ENCODE measurements around the gene CPXM2.

Gene CPXM2

GRCh38 chr10:123842692-123843385 lies 48.8 kb downstream of the CPXM2 start:
- DNase-seq, result no peak

DNA sequence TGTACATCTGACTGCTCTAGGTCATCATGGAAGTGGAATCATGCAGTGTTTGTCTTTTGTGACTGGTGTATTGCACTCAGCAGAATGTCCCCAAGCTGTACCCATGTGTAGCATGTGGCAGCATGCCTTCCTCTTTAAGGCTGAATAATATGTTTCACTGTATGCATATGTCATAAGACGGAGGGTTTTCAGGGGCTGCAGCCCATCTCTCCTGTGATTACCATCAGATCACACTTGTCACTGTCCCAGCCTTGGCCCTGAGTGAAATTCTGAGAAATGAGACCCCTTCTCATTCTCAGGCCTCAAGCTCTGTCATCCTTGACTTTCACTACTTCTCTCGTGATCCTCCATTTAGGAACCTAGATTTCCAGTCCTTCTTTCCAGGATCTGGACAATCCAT lies 50.0 kb downstream of the CPXM2 start:
- no peak for DNase-seq

DNA sequence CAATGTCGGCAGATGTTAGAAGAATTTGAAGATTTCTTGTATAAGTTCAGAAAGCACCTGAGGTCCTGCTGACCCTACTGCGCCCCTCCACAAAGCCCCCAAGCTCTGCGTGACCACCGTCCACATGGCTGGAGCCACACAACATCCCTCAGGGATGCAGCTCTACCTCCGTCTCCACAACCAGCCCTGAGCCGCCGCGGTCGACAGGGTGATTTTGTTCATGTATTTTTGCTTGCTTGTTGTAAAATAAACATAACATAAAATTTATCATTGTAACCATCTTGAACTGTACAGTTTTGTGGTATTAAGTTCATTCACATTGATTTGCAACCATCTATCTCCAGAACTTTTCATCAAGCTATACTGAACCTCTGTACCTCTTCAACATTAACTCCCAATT lies 50.5 kb downstream of the CPXM2 start:
- no peak for DNase-seq

- DNase-seq, result no peak
Observed at GRCh38 chr10:123840714-123841113, 50.9 kb downstream of the CPXM2 start.

GRCh38 chr10:123838596-123839310 lies 52.9 kb downstream of the CPXM2 start:
- no peak for DNase-seq

DNA sequence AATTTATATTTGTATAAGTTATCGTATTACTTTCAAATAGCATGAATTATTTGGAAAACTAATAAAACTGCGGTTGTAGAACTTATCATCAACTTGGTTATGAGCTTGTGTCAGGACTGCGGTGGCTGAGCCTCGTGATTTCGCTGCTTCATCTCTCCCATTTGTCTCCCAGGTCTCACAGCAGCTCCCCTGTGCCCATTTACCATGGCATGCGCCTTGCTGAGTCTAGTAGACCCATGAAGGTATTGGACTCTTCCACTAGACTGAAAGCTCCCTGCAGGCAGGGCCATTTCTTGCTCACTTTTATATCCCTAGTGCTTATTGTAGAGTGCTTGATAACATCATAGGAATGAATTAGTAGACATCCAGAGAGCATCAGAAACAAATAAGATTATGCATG lies 53.9 kb downstream of the CPXM2 start:
- no peak for DNase-seq

DNA sequence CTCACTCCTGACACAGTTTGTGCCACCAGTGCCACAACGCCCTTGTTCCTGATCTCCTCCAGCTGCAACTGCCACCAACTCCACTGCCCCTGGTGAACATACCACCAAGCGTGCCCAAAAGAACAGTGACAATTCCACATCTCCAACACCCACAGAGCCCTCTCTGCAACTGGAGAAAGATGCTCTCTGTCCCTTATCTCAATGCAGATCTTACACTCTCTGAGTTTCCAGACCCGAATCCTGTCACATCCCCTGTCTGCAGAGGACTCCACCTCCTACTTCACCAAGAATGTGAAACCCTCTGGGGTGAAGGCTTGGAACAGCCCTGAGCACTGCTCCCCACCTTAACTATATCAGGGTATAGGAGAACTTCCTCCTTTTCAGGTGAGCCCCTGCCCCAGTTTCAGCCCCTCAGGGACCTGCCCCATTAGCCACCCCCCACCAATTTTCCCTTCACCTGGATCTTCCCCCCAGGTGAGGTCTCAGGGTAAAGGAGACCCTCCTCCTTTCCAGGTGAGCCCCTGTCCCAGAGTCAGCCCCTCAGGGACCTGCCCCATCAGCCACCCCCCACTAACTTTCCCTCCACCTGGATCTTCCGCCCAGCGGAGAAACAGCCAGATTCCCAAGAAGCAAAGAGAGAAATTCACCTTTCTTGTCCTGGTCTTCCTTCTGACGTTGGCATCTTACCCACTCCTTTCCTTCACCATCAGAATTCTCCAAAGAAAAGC lies 55.0 kb downstream of the CPXM2 start:
- no peak for DNase-seq

GRCh38 chr10:123835575-123835974 lies 56.0 kb downstream of the CPXM2 start:
- DNase-seq, result no peak

DNA sequence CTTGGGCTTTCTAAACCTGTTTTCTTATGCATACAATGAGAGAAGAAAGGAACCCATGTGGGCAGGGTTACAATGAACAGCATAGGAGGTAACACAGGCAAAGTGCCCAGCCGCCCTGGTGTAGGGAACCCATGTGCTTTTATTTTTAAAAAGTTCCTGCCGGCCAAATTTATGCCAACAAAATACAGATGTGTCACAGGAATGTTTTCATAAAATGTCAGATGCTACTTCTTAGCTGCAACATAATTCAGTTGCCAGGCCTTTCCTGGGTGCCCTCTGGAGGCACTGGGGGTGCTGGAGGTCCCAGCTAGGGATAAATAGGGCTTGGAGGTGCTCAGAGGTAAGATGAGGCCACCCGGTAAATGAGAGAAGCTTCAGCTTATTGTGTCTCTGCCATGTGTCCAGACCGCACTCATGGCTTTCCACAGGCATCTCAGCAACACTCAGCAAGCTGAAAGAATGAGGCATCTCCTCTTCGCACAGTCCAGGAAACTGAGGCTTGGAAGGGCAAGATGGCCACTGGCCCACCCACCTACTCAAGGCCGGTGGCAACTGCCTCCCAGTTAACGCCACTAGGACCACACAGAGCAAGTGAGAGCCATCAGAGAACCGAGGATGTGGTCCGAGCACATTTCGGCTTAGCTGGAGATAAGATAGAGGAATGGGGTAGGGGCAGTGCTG lies 58.3 kb downstream of the CPXM2 start:
- no peak for DNase-seq

GRCh38 chr10:123831259-123831658 lies 60.3 kb downstream of the CPXM2 start:
- no peak for DNase-seq

DNA sequence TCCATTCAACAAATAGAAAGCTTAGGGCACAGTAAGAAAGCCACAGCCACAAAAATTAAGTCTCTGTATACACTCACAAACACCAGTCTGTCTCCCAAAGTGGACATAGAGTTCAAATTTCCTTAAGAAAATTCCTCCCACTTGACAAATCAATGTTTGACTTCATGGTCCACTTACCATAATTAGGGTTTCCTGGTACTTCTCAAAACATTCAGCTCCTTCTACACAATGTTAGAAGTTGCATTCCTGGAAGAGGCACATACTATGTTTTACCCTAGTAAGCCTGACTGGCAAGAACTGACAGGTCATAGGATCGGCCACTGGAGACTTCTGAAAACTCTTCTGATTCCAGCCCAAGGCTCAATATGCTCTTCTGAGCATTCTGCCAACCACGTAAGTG lies 70.5 kb downstream of the CPXM2 start:
- DNase-seq, result no peak

DNA sequence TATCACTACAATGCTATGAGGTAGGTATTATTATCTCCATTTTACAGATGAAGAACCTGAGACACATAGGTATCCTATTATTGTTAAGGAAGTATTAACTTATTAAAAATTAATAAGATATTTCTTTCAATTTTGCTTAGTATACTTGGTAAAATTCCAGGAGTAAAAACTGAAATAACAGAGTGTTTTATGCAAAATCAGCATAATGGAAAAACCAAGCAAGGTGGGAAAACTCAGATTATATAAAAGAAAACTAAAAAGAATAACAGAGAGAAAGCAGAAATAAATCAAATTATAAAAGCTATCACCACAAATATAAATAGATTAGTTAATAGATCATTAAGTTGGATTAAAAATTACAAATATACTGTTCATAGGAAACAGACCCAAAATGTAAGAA lies 82.0 kb downstream of the CPXM2 start:
- DNase-seq, result no peak

DNA sequence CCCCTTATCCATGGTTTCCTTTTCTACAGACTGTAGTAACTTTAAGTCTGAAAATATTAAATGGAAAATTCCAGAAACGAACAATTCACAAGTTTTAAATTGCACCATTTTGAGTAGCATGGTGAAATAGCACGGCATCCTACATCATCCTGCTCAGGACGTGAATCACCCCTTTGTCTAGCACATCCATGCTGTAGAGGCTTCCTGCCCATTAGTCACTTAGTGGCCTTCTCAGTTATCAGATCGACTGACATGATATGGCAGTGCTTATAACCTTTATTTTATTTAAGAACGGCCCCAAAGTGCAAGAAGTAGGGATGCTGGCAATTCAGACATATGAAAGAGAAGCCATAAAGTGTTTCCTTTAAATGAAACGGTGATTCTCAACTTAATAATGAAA lies 82.7 kb downstream of the CPXM2 start:
- peak; percentile 50 for DNase-seq

DNA sequence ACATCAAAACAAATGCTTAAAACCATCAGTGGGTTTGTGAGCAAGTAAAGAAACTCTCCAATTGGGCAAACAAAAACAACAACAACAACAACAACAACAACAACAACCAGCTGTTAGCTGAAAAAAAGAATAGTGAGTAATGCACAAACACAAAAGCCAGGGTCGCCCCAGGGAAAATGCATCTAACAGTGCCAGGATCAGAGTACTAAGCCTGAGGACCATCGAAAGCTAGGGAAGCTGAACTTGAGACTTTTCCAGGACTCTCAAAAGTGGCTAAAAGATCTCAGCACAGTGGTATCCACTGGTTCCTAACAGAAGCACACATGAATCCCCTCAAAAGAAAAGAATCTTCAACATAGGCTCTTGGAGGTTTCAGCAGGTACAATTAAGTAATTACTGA lies 83.3 kb downstream of the CPXM2 start:
- no peak for DNase-seq

- DNase-seq, result no peak
Observed at GRCh38 chr10:123807444-123808035, 84.1 kb downstream of the CPXM2 start.

- DNase-seq, result no peak
Observed at GRCh38 chr10:123804716-123805115, 86.9 kb downstream of the CPXM2 start.

- no peak for DNase-seq
Observed at GRCh38 chr10:123800821-123801220, 90.8 kb downstream of the CPXM2 start.

- peak; percentile 37 for DNase-seq
Observed at GRCh38 chr10:123800289-123800688, 91.3 kb downstream of the CPXM2 start.

- no peak for DNase-seq
Observed at GRCh38 chr10:123798856-123799255, 92.8 kb downstream of the CPXM2 start.

GRCh38 chr10:123797813-123798212 lies 93.8 kb downstream of the CPXM2 start:
- no peak for DNase-seq

- DNase-seq, result no peak
Observed at GRCh38 chr10:123796736-123797135, 94.9 kb downstream of the CPXM2 start.

DNA sequence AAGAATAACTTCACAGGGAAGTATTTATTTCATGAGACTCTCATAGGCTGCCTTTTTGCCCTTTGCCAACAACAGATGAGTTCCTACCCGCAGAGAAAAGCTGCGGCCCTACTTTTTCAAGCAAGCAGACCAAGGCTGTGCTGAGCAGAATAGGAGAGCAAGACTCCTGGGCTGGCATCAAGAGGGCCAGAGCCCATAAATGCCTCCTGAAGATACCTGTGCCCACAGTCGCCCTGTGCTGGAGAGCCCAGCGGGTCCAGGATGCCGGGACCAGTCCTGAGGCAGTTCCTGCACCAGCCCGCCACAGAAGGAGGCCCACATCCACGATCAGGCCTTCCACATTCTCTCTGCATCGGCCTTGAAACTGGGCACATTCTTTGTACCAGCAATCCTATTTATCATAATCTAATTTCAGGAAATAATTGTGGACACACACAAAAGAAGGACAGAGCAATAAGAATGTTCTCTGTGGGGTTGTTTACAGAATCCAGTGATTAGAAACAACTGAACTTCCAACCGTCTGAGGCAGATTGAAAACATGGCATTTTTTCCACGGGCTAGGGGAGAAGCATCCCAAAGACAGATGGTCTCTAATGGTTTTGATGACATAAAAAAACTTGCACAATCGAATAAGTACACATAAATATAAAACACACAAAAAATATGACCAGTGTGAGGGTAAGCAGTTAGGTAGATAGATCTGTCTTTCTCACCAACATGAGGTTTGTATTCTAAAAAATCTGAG lies 95.6 kb downstream of the CPXM2 start:
- DNase-seq, result no peak

Data from NCI-H226 (cell line).